GM18909 (cell line): ENCODE data around the gene CCDC91.

Source experiments
- ATAC-seq: cut with Tn5 transposase; IDR thresholded peaks from one replicate; pipeline ENCODE4 v1.9.1; 2021; ENCODE audit warnings: mild to moderate bottlenecking; ENCODE audit not compliant: unreplicated experiment, poor library complexity

CCDC91 gene, protein sequence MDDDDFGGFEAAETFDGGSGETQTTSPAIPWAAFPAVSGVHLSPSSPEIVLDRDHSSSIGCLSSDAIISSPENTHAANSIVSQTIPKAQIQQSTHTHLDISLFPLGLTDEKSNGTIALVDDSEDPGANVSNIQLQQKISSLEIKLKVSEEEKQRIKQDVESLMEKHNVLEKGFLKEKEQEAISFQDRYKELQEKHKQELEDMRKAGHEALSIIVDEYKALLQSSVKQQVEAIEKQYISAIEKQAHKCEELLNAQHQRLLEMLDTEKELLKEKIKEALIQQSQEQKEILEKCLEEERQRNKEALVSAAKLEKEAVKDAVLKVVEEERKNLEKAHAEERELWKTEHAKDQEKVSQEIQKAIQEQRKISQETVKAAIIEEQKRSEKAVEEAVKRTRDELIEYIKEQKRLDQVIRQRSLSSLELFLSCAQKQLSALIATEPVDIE

DNA sequence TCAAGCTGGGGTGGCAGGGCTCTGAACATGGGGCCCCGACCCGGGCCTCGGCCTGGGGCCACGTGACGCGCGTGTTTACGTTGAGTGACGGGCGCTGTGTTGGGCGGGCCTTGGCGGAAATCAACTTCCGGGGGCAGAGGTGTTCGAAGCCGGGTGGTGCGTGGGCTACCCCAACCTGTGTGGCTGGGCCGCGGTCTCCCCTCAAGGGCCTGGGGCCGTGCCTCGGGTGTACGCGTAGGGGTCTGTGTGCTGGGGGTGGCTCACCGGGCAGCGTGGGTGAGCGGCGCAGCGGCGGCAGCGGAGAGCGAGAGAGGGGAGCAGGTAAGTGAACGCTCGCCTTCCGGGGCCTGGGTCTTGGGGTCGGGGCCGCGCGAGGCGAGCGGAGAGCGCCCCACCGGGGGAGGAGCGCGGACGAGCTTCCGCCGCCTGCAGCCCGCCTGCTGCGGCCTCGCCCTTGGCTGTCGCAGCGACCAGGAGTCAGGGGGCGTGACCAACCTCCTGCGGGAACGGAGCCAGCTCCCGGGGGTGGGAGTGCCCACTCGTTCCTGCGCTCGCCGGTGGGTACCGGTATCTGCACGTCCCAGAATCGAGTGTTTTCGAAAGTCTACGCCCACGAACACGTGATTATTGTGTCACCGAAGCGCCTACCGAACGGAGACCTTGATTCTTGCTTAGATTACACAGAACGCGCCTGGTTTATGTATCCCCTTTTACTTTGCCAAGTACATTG is at the start of gene CCDC91:
Gene CCDC91, plus strand, starts transcription at position 136 of the 730 bp plus-strand sequence. CDS start 66,760 bp downstream, outside the sequence.
- ATAC-seq: peak; percentile 93

- ATAC-seq: no peak
Observed at GRCh38 chr12:28144059-28144458, 46.2 kb upstream of the CCDC91 start.

DNA sequence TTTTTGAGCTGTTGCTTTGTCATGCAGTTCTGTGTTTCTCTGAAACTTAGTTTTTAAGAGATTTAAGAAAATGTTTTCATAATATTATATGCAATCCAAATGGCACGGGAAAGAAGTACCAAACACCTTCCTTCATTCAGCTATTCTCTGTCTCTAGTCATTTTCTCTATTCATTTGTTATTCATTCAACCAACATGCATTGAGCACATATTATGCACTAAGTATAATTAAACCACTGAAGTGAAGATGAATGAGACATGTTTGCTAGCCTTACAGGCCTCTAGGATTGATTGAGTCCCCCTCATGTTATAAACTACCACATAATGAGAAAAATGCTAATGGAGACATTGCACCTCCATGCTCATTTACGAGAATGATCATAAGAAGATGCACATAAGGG is 45.7 kb upstream of the CCDC91 start:
- ATAC-seq: no peak

GRCh38 chr12:28145216-28145615 is 45.0 kb upstream of the CCDC91 start:
- no peak for ATAC-seq

DNA sequence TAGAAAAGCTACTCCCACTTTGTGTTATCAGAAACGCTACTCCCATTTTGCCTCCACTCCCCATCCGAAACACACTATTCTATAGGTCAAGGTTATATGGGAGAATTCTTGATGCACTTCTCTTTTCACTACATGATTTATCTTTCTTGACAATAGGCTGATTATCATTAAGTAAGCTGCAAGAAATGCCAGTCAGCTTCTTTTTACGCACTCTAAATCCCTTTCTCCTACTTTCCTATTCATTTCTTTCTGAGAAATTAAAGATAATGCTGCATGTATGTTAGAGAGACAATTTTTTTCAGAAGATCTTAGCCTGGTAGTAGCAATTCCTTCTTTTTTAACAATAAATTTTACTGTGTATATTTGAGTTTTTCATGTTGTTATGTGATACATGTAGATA is 41.0 kb upstream of the CCDC91 start:
- ATAC-seq: no peak

GRCh38 chr12:28156362-28156761 is 33.9 kb upstream of the CCDC91 start:
- no peak for ATAC-seq

GRCh38 chr12:28156804-28157203 is 33.5 kb upstream of the CCDC91 start:
- no peak for ATAC-seq

DNA sequence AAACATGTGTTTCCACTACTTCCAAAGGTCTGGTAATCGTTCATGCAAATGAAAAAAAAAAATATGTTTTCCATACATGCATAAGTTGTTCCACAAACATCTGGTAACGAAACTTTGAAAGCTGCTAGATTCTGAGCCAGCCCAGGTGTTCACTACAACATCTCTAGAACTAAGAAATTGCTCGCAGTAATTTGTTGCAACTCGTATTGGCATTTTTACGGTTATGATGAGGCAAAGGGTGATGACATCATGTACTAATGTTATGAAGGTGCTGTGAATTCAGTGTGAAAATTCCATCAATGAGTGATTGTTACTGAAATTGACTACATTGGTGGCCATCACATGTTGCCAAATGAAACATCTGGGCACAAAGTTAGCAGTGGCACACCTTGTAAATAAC is 31.9 kb upstream of the CCDC91 start:
- ATAC-seq: no peak

DNA sequence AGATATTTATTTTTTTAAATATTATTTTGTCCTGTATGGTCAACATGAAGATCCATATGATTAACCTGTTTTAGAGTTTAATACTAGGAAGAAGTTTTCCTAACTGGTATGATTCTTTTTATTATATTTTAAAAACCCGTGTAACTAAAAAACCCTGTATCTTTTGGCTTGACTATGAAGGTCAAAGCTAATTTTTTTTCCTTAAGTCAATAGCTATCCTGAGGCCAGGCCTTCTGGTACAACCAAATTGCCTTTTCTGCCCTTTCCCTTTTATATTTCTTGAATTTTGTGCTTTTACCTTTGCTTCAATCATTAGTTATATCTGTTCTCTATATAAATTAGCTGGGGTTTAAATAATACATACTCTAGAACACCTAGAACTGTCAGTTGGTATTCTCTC is 30.6 kb upstream of the CCDC91 start:
- no peak for ATAC-seq

GRCh38 chr12:28161697-28162096 is 28.6 kb upstream of the CCDC91 start:
- no peak for ATAC-seq

- ATAC-seq: no peak
Observed at GRCh38 chr12:28162697-28163096, 27.6 kb upstream of the CCDC91 start.

DNA sequence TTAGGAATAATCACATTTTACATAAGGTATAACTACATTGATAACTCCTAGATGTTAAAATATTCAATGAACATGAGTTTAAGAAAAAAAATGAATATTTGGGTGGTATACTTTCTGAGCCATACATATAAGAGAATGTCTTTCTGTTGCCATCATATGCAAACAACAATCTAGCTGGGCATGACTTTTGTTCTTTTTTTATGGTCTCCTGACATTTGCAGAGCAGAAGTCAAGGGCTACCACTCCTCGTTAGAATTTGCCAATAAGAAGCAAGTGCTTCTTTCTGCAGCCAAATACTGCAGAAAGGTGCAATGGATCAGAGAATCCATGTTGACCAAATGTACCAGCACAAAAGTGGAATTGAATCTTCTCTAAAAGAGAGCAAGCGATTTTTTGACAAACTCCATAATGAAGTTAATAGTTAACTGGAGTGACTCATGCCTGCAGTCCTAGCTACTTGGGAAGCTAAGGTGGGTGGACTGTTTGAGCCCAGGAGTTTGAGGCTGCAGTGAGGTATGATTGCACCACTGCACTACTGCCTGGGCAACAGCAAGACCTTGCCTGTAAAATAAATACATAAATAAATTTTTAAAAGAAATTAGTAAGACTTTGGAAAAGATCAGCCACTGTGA is 25.5 kb upstream of the CCDC91 start:
- ATAC-seq: no peak

DNA sequence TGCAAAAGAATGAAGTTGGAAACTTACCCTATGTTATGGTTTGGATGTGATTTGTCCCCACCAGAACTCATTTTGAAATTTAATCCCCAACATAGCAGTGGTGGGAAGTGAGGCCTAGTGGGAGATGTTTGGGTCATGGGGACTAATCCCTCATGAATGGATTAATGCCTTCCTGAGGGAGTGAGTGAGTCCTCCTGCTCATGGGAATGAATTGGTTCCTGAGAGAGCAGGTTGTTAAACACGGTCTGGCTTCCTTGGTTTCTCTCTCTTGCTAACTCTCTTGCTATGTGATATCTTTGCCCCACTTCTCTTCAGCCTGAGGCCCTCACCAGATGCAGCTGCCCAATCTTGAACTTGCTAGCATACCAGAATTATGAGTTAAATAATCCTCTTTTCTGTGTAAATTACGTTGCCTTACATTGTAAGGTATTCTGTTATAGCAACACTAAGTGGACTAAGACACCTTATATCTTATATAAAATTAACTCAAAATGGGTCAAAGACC is 22.2 kb upstream of the CCDC91 start:
- ATAC-seq: no peak

- ATAC-seq: no peak
Observed at GRCh38 chr12:28171356-28172060, 18.7 kb upstream of the CCDC91 start.

GRCh38 chr12:28172434-28173030 is 17.7 kb upstream of the CCDC91 start:
- ATAC-seq: no peak

DNA sequence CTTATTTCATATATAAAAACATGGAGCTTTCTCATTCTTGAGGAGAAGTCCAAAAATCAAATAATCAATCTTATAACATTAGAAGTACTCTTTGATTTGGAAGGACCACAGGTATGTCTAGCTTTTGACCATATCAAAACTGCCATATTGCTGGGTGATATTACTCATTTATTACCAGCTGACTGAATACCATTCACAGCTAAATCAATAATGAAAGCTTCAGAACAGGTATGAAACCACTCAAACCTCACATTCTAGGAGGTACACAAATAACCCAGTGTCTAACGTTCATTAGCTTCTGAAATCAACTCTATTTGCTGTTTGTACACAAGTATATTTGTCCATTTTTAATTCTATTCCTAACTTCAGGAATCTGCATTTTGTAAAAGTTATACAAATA is 16.8 kb upstream of the CCDC91 start:
- ATAC-seq: no peak

- no peak for ATAC-seq
Observed at GRCh38 chr12:28175098-28175589, 15.1 kb upstream of the CCDC91 start.

DNA sequence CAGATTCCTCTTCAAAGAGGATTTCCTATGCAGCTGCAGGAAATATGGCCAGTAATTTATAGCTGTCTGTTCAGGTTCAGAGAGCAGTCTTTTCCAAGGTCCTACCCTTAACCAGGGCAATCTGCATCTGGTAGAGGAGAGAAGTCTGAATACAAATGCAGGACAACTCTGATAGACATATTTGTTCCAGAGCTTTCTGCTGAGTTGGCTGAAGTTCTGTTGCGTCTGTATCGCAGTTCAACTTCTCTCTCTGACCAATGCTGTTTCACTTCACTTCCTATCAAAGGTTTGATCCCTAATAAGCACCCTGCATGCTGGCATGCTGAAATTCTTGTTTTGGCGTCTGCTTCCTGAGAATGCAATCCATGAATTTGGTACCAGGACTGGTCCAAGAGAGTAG is 14.0 kb upstream of the CCDC91 start:
- no peak for ATAC-seq

DNA sequence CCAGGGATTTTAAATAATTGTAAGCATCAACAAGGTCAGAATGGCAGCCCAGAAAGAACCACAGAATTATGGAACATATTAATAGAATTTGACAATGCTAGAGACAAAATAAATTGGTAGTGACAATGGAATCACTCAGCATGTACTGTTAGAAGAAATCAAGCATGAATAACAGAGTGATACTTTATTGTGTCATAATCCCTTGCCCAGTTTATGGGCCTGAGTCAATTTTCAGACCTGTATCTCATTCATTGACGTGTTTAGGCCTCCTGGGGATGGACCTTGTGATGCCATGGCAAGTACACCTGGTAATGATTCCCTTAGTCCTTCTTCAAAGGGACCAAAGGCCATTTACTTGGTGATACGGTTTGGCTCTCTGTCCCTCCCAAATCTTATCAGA is 12.8 kb upstream of the CCDC91 start:
- ATAC-seq: no peak

GRCh38 chr12:28177905-28178304 is 12.4 kb upstream of the CCDC91 start:
- ATAC-seq: no peak
